Right lobe of liver (tissue), 6 donors: ENCODE data around the gene MRRF. TPM values are rescaled to one million over a fixed set of nuclear protein-coding genes. Genes with fewer than 3 reads are reported as not detected.
"Not testable (repeated sequence)": the region's sequence is repeated elsewhere in the genome, so short reads cannot be mapped to it uniquely, and the experiment has no call there.

Source experiments
- ATAC-seq, 4 donors: fragments of 200-7000 bp; cut with Tn5 transposase; one replicate each; pipeline ENCODE4 v1.9.1; 2020; ENCODE audit warnings: mild to moderate bottlenecking in 4 of 4, moderate library complexity in 4 of 4
- DNase-seq, 3 donors: peaks; one replicate each; pipeline ENCODE4 v3.0.0-alpha.2; 2020
- H3K27ac ChIP-seq, 3 donors: fragments of 200-600 bp; one replicate each; pipeline ENCODE4 v1.8.0; 2022
- H3K27me3 ChIP-seq, 2 donors: fragments of 200-600 bp; one replicate each; pipeline ENCODE4 v1.8.0; 2022
- H3K36me3 ChIP-seq, 4 donors: fragments of 200-600 bp; sonication (generic) in 1 of 4; one replicate each; pipeline versions ENCODE4 v1.5.1 to v1.8.0; 2017 to 2022; ENCODE audit warnings: control low read depth in 1 of 4
- H3K4me1 ChIP-seq, 4 donors: fragments of 200-600 bp; sonication (generic) in 1 of 4; one replicate each; pipeline versions ENCODE4 v1.5.1 to v1.8.0; 2017 to 2022; ENCODE audit warnings: control low read depth in 1 of 4
- H3K4me3 ChIP-seq, 3 donors: fragments of 200-600 bp; one replicate each; pipeline ENCODE4 v1.8.0; 2022
- H3K9me3 ChIP-seq, 4 donors: fragments of 200-600 bp; sonication (generic) in 1 of 4; one replicate each; pipeline versions ENCODE4 v1.5.1 to v1.8.0; 2017 to 2022; ENCODE audit warnings: control low read depth in 1 of 4
- POLR2A ChIP-seq: fragments of 450-650 bp; IDR thresholded peaks from one replicate; pipeline ENCODE4 v1.6.1; 2017; ENCODE audit warnings: antibody characterized with exemption, mild to moderate bottlenecking
- WGBS: methylation state at CpG from one replicate; pipeline ENCODE4 v1.1.6; 2018; ENCODE audit warnings: low coverage, low lambda C conversion rate; ENCODE audit not compliant: insufficient coverage; ENCODE audit errors: missing lambda C conversion rate; 5-methylcytosine and 5-hydroxymethylcytosine counted together
- intact Hi-C, 2 donors: fragments of 100-400 bp; cut with DNase I; formaldehyde crosslinking; loops; one replicate each; pipeline versions ENCODE4 v1.11.2 to v1.14.1; 2022
- total RNA-seq, 6 experiments: library from RNA; depleted of rRNA in 2 of 6; stranded (reverse); fragments of >200 nt in 2 of 6; fragmentation: NEBNext Ultra II Directional in 3 of 6; extraction: Animal tissue kit (Norgen Biotek cat#: 25700) in 3 of 6; gene quantifications; one replicate each; pipeline versions ENCODE4 v1.1.0 to v1.2.4, GENCODE V29; 2016 to 2023
- TF ChIP-seq, protein P1 (sequence below), 4 donors: fragments of 200-600 bp in 3 of 4; fragments of 450-650 bp in 1 of 4; IDR thresholded peaks; one replicate each; pipeline versions ENCODE4 v1.5.1 to v1.8.0; 2016 to 2022; ENCODE audit warnings: antibody characterized with exemption in 4 of 4, mild to moderate bottlenecking in 2 of 4
- donor health status: DM: no; HTN: yes; CAD: no.
- donor health status: DM: no; HTN: no; CAD: no.
- donor health status: DM: no; HTN: no; CAD: no.
- donor health status: DM: no; HTN: yes; CAD: no.
- donor health status: DM: no; HTN: yes; CAD: no.

Gene MRRF
- total RNA-seq, 6 experiments from 2014 or later: 17.4 to 34.0 (median 22.6) TPM

- TF ChIP-seq, protein P1, sequence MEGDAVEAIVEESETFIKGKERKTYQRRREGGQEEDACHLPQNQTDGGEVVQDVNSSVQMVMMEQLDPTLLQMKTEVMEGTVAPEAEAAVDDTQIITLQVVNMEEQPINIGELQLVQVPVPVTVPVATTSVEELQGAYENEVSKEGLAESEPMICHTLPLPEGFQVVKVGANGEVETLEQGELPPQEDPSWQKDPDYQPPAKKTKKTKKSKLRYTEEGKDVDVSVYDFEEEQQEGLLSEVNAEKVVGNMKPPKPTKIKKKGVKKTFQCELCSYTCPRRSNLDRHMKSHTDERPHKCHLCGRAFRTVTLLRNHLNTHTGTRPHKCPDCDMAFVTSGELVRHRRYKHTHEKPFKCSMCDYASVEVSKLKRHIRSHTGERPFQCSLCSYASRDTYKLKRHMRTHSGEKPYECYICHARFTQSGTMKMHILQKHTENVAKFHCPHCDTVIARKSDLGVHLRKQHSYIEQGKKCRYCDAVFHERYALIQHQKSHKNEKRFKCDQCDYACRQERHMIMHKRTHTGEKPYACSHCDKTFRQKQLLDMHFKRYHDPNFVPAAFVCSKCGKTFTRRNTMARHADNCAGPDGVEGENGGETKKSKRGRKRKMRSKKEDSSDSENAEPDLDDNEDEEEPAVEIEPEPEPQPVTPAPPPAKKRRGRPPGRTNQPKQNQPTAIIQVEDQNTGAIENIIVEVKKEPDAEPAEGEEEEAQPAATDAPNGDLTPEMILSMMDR (IDR thresholded peaks at IDR 0.05): no peak
- no peak for TF ChIP-seq POLR2A
- Histone ChIP-seq H3K27me3 (no peaks in the 10 kb centered on the region), H3K9me3 (no peaks in the 10 kb centered on the region), H3K4me1 (peaks cover 0 to 13% (median 3%) of the 10 kb centered on the region in 4 donors), H3K4me3 (no peak overlapping the region), H3K36me3 (peaks cover 0 to 22% (median 5%) of the 10 kb centered on the region in 4 donors), H3K27ac (no peak overlapping the region)
- WGBS: 44% methylated on average over 1 of the region's 1 CpG
- ATAC-seq: peak in 1 of 4 donors; percentile 15
- intact Hi-C loops: no loop called here
- no peak for DNase-seq
Observed at GRCh38 chr9:122320413-122320881, 55.8 kb downstream of the MRRF start.

DNA sequence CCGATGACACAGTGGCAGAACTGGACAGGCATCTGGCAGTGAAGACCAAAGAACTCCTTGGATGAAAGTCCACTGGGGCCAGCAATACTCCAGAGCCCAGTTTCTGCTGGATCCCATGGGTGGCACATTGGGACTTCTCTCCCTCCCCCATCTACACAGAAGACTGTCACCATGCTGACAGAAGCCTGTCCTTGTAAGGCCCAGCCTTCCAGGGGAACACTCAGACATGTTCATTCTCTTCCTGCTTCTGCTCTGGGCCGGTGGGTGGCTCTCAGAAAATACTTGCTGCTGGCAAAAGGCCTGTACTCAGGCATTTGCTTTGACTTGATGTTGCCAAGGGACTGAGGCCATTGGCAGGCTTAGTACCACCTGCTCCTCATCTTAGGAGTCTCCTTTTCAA lies 57.9 kb downstream of the MRRF start:
- 100% methylated on average over 1 of the region's 2 CpGs for WGBS
- H3K36me3 ChIP-seq: peaks cover 0 to 16% (median 5%) of the 10 kb centered on the region in 4 donors
- ATAC-seq: no peak

GRCh38 chr9:122324665-122325064 lies 60.0 kb downstream of the MRRF start:
- H3K9me3 ChIP-seq, H3K27me3 ChIP-seq, intact Hi-C loops, DNase-seq, H3K4me3 ChIP-seq: not testable (repeated sequence)
- WGBS: 20% methylated on average over 1 of the region's 1 CpG
- H3K36me3 ChIP-seq: peaks cover 0 to 24% (median 5%) of the 10 kb centered on the region in 4 donors
- ATAC-seq: peak; percentile 52 to 77 (median 64)
- H3K27ac ChIP-seq: peak overlapping the region in 2 of 3 donors; percentile 27 to 43
- H3K4me1 ChIP-seq: peaks cover 0 to 13% (median 3%) of the 10 kb centered on the region in 4 donors

More for the DNA sequence above, 57.9 kb downstream of the MRRF start:
- H3K4me1 ChIP-seq: peaks cover 0 to 13% (median 3%) of the 10 kb centered on the region in 4 donors
- intact Hi-C loops: no loop called here
- no peak overlapping the region for H3K4me3 ChIP-seq
- DNase-seq: no peak
- no peaks in the 10 kb centered on the region for H3K9me3 ChIP-seq
- H3K27me3 ChIP-seq: no peaks in the 10 kb centered on the region
- no peak overlapping the region for H3K27ac ChIP-seq
- no peak for TF ChIP-seq POLR2A
- TF ChIP-seq, protein P1 (IDR thresholded peaks at IDR 0.05): no peak

- H3K4me1 ChIP-seq: peaks cover 0 to 13% (median 3%) of the 10 kb centered on the region in 4 donors
- no peak overlapping the region for H3K4me3 ChIP-seq
- peak; percentile 82 to 94 (median 92) for ATAC-seq
- intact Hi-C loops: no loop called here
- peaks cover 0 to 24% (median 5%) of the 10 kb centered on the region in 4 donors for H3K36me3 ChIP-seq
- no peak for DNase-seq
- no peaks in the 10 kb centered on the region for H3K9me3 ChIP-seq
- peak overlapping the region in 2 of 3 donors; percentile 27 to 43 for H3K27ac ChIP-seq
- TF ChIP-seq, protein P1 (IDR thresholded peaks at IDR 0.05): no peak
- no peak for TF ChIP-seq POLR2A
- WGBS: 0% methylated on average over 1 of the region's 1 CpG
- H3K27me3 ChIP-seq: no peaks in the 10 kb centered on the region
Observed at GRCh38 chr9:122325124-122325523, 60.4 kb downstream of the MRRF start.

DNA sequence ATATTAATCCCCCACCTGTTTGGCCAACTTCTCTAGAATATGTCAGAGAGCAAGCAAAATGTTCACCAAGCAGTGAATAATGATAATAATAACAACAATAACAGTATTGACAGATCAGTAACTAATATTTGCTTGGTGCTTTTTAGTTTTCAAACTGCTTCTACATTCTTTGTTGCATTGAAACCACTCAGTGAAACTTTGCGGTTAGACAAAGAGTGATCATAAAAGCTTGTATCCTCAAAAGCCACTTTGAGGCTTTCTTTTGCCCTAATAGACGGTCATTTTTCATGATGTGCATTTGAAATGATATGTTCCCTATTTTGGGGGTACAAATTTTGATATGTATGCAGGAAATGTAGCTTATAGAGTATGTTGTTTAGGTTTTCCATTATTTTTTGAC lies 62.5 kb downstream of the MRRF start:
- Histone ChIP-seq H3K27me3 (no peaks in the 10 kb centered on the region), H3K36me3 (peaks cover 0 to 24% (median 5%) of the 10 kb centered on the region in 4 donors), H3K27ac (no peak overlapping the region), H3K4me3 (no peak overlapping the region), H3K4me1 (peaks cover 0 to 13% (median 3%) of the 10 kb centered on the region in 4 donors), H3K9me3 (no peaks in the 10 kb centered on the region)
- WGBS: 95% methylated on average over 2 of the region's 2 CpGs
- TF ChIP-seq POLR2A: no peak
- TF ChIP-seq, protein P1 (IDR thresholded peaks at IDR 0.05): no peak
- DNase-seq: no peak
- ATAC-seq: no peak
- intact Hi-C loops: no loop called here
